Karpas-422 (cell line): ENCODE data around the gene TGFB2. TPM values are rescaled to one million over a fixed set of nuclear protein-coding genes. Genes with fewer than 3 reads are reported as not detected.

Experiments used
- DNase-seq: peaks from one replicate; pipeline ENCODE4 v3.0.0-alpha.2; 2015
- H2AFZ ChIP-seq: fragments of 200-600 bp; sonication (generic); 2 replicates; pipeline ENCODE4 v1.6.1; 2014; ENCODE audit warnings: antibody characterized with exemption, low read length, mixed read lengths
- H3K27ac ChIP-seq: fragments of 200-600 bp; sonication (generic); 2 replicates; pipeline ENCODE4 v1.5.1; 2014; ENCODE audit warnings: mild to moderate bottlenecking, low read length, moderate library complexity
- H3K27me3 ChIP-seq: fragments of 200-600 bp; sonication (generic); 2 replicates; pipeline ENCODE4 v1.6.1; 2014; ENCODE audit warnings: low read length, mixed read lengths
- H3K36me3 ChIP-seq: fragments of 200-600 bp; sonication (generic); 2 replicates; pipeline ENCODE4 v1.6.1; 2014; ENCODE audit warnings: low read length, mixed read lengths; ENCODE audit not compliant: insufficient read depth
- H3K4me1 ChIP-seq: fragments of 200-600 bp; sonication (generic); 2 replicates; pipeline ENCODE4 v1.6.1; 2014; ENCODE audit warnings: mild to moderate bottlenecking, low read length, mixed read lengths
- H3K4me2 ChIP-seq: fragments of 200-600 bp; sonication (generic); 2 replicates; pipeline ENCODE4 v1.6.1; 2014; ENCODE audit warnings: low read length, low read depth, mild to moderate bottlenecking; ENCODE audit not compliant: poor library complexity, severe bottlenecking
- H3K4me3 ChIP-seq: fragments of 200-600 bp; sonication (generic); 2 replicates; pipeline ENCODE4 v1.5.1; 2014; ENCODE audit warnings: mild to moderate bottlenecking, antibody characterized with exemption, low read length, mixed read lengths
- H3K79me2 ChIP-seq: fragments of 200-600 bp; sonication (generic); 2 replicates; pipeline ENCODE4 v1.6.1; 2014; ENCODE audit warnings: mild to moderate bottlenecking, low read length, mixed read lengths
- H3K9ac ChIP-seq: fragments of 200-600 bp; sonication (generic); 2 replicates; pipeline ENCODE4 v1.6.0; 2014; ENCODE audit warnings: low read length
- H3K9me2 ChIP-seq: fragments of 200-600 bp; sonication (generic), shearing (Covaris generic); replicated peaks from 2 replicates; pipeline ENCODE4 v1.6.0; 2014; ENCODE audit warnings: mild to moderate bottlenecking, low read length, moderate library complexity; ENCODE audit not compliant: insufficient read depth
- H3K9me3 ChIP-seq: fragments of 300-700, 200-600 bp; sonication (generic); 2 replicates; pipeline ENCODE4 v1.6.1; 2014; ENCODE audit warnings: low read length, mixed read lengths
- H4K20me1 ChIP-seq: fragments of 200-600 bp; sonication (generic); 2 replicates; pipeline ENCODE4 v1.6.1; 2014; ENCODE audit warnings: mild to moderate bottlenecking, antibody characterized with exemption, low read length, low read depth; ENCODE audit not compliant: insufficient read depth
- total RNA-seq: library from RNA; depleted of rRNA; stranded (reverse); fragments of >200 nt; shearing (Covaris generic); gene quantifications from 2 replicates; pipeline ENCODE4 v1.2.3, GENCODE V29; 2014; ENCODE audit warnings: low replicate concordance

TGFB2 gene
- total RNA-seq, 1 experiment from 2014 or later: not detected

DNA sequence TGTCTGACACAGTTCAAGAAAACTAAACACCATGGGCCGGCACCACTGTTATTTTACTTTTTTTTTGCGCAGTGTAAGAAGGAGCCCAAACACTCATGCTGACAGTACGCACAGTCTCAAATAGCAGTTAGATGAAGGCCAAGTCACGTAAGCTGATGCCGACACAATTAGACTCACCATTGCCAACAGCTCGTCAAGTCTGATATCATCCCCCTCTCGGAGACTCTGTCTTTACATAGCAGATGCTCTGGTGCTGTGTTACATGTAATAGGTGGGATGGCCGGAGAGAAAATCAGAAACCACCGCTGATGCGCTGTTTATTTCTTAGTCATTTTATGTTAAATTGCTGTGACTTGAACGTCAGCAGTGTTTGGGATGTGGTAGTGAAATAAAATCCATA is 49.3 kb downstream of the TGFB2 start:
- no peak overlapping the region for H3K9ac ChIP-seq
- no peaks in the 10 kb centered on the region for H3K27me3 ChIP-seq
- no peak overlapping the region for H3K4me3 ChIP-seq
- H3K4me2 ChIP-seq: no peak overlapping the region
- no peak overlapping the region for H2AFZ ChIP-seq
- no peaks in the 10 kb centered on the region for H3K4me1 ChIP-seq
- no peak for DNase-seq
- H3K27ac ChIP-seq: no peak overlapping the region
- H3K9me2 ChIP-seq: no peaks in the 10 kb centered on the region
- no peaks in the 10 kb centered on the region for H3K79me2 ChIP-seq
- no peaks in the 10 kb centered on the region for H3K9me3 ChIP-seq
- H4K20me1 ChIP-seq: no peaks in the 10 kb centered on the region
- no peaks in the 10 kb centered on the region for H3K36me3 ChIP-seq

DNA sequence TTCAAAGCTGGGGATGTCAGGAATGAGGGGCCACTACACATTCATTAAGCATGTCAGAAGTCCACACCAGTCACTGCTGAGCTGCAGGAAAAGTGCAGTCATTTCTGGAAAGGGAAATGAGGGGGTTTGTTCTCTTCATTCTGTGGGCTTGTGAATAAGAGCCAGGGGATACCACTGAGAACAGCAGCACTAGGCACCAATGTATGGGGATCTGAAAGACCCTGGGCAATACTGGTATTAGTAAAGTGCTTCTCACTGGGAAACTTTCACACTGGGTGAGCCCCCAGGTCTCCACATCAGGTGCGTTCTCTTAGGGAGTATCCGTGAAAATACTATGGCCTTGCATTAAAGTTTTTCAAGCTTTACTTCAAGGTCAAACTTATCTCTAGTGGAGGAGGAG is 49.9 kb downstream of the TGFB2 start:
- no peak for DNase-seq
- Histone ChIP-seq H3K9ac (no peak overlapping the region), H3K9me3 (no peaks in the 10 kb centered on the region), H3K79me2 (no peaks in the 10 kb centered on the region), H3K4me3 (no peak overlapping the region), H3K36me3 (no peaks in the 10 kb centered on the region), H3K27me3 (no peaks in the 10 kb centered on the region), H3K4me1 (no peaks in the 10 kb centered on the region), H3K4me2 (no peak overlapping the region), H3K27ac (no peak overlapping the region), H2AFZ (no peak overlapping the region), H3K9me2 (no peaks in the 10 kb centered on the region), H4K20me1 (no peaks in the 10 kb centered on the region)

DNA sequence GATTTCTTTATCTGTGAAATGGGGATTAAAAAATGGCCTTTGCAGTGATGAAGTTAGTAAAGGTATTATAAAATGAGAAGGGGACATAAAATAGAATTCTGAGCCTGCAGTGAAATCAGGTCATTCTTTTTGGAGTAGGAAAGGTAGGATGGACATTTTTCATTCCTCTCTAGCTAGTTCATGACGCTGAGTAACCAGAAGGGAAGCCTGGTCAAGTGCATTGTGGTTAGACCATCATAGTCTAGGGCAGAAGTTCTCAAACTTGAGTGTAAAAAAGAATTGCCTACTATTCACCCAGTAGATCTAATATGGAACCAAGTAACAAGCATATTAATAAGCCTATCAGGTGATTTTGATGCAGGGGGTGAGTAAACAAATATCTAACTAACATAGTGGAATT is 50.8 kb downstream of the TGFB2 start:
- no peaks in the 10 kb centered on the region for H4K20me1 ChIP-seq
- no peak overlapping the region for H3K4me2 ChIP-seq
- no peaks in the 10 kb centered on the region for H3K9me2 ChIP-seq
- H3K4me1 ChIP-seq: no peaks in the 10 kb centered on the region
- no peak overlapping the region for H3K27ac ChIP-seq
- H3K9me3 ChIP-seq: no peaks in the 10 kb centered on the region
- no peak overlapping the region for H3K4me3 ChIP-seq
- no peak overlapping the region for H2AFZ ChIP-seq
- H3K27me3 ChIP-seq: no peaks in the 10 kb centered on the region
- no peaks in the 10 kb centered on the region for H3K36me3 ChIP-seq
- H3K9ac ChIP-seq: no peak overlapping the region
- no peak for DNase-seq
- no peaks in the 10 kb centered on the region for H3K79me2 ChIP-seq

DNA sequence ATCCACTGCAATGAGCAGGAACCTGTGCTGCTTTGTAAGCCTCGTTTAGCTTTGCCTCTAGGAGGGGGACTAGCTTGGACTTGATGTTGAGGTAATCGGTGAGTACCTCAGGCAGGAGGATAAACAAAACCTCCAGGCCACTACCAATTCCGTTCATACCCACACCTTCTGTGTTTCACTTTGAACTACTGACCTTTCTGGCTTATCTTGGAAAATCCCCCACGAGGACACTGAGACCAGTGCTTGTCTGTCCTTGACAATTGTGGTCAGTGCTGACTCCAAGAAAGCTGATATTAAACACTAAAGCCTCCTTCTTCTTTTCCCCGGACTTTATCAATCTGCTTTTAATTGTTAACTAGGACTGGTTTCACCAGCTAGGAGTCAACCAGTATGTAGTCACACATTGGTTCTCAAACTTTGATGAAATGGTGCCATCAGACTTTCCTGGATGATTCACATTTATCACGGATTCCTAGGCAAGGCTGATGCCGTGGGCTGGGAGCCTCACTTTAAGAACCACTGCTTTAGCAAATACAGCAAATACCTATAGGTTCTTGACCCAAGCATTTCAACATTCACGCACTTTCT is 52.7 kb downstream of the TGFB2 start:
- H3K36me3 ChIP-seq: no peaks in the 10 kb centered on the region
- no peak overlapping the region for H3K27ac ChIP-seq
- DNase-seq: no peak
- no peaks in the 10 kb centered on the region for H3K9me3 ChIP-seq
- no peaks in the 10 kb centered on the region for H4K20me1 ChIP-seq
- H3K4me1 ChIP-seq: no peaks in the 10 kb centered on the region
- H3K79me2 ChIP-seq: no peaks in the 10 kb centered on the region
- H3K27me3 ChIP-seq: no peaks in the 10 kb centered on the region
- no peak overlapping the region for H3K9ac ChIP-seq
- H3K4me3 ChIP-seq: no peak overlapping the region
- no peaks in the 10 kb centered on the region for H3K9me2 ChIP-seq
- no peak overlapping the region for H3K4me2 ChIP-seq
- H2AFZ ChIP-seq: no peak overlapping the region

DNA sequence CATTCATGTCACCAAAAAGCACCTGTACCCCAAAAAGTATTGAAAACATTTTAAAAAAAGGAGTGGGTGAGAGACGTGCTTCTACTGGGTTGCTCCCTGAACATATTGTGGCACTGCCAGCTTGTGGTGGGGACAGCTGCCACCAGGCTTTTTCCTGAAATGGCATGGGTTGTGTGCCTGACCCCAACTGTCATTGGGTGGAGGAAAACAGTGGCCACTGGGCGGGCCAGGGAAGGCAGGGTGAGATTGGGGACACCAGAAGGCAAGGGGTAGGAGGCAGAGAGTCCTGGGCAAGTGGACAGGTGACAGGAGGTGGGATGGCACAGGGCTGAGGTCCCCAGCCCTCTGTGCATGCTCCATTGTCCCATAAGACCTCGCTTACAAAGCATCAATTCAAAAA is 55.5 kb downstream of the TGFB2 start:
- H3K27me3 ChIP-seq: no peaks in the 10 kb centered on the region
- no peak overlapping the region for H3K4me3 ChIP-seq
- no peaks in the 10 kb centered on the region for H4K20me1 ChIP-seq
- no peak overlapping the region for H3K9ac ChIP-seq
- H3K9me3 ChIP-seq: no peaks in the 10 kb centered on the region
- no peaks in the 10 kb centered on the region for H3K79me2 ChIP-seq
- H3K9me2 ChIP-seq: no peaks in the 10 kb centered on the region
- DNase-seq: no peak
- H3K4me2 ChIP-seq: no peak overlapping the region
- no peaks in the 10 kb centered on the region for H3K4me1 ChIP-seq
- no peak overlapping the region for H2AFZ ChIP-seq
- no peak overlapping the region for H3K27ac ChIP-seq
- H3K36me3 ChIP-seq: no peaks in the 10 kb centered on the region

DNA sequence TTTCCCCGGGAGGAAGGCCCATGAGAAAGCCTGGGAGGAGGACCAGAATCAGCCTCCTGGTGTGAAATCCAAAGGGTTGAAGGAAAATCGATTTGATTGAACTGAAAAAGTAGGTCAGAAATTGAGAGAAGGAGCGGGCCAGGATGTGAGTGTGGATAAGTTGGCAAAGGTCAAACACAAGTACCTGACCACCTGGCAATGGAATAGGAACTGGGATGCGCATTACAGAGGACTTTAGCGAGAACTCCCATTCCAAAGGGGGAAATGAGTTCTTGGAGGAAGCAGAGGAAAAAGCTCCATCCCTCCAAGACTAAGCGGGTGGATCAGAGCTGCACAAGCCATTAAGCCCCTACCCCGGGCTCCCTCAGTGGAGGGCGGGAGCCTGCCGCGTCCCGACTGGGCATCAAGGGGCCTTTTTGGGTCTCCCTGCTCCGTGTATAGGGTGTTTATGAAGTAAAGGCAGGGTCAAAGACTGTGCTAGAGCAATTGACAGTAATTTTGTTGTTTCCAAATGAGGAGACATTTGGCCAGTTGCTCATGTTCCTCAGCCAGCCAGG is 56.4 kb downstream of the TGFB2 start:
- Histone ChIP-seq H2AFZ (no peak overlapping the region), H3K4me2 (no peak overlapping the region), H3K9me2 (no peaks in the 10 kb centered on the region), H4K20me1 (no peaks in the 10 kb centered on the region), H3K9ac (no peak overlapping the region), H3K27me3 (no peaks in the 10 kb centered on the region), H3K36me3 (no peaks in the 10 kb centered on the region), H3K4me1 (no peaks in the 10 kb centered on the region), H3K79me2 (no peaks in the 10 kb centered on the region), H3K27ac (no peak overlapping the region), H3K4me3 (no peak overlapping the region), H3K9me3 (no peaks in the 10 kb centered on the region)
- no peak for DNase-seq

DNA sequence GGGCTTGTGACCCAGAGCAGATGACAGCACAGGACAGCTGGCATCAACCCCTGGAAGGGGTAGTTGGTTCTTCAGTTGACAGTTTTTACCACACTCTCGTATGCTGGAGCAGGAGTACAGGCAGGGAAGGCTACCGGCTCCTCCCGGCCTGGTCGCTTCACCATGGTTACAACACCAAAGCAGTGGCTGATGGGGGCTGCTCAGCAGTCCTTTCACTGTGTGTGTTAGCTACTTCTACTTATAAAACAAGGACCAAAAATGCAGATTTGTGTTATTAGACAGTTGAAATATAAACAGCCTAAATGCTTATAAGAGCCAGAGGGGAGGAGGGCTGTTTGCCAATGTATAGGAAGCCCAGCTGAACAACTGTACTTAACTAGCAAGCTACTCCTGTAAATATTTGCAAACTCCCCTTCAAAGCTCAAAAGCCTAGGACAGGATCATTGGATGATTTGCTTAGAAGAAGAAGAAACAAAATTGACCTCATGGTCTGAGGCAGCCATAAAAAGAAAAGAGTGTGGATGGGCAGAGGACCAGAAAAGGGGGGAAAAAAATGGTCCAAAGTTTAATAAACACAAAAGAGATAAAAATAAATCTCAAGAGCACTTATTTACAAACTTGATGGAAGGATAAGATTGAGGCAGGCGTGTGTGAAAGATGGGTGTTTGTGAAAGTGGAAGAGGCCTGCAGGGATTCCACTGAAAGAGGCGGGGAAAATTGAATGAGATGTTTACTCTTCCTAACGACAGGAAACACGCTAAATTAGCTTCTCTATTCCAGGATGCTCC is 57.1 kb downstream of the TGFB2 start:
- no peak for DNase-seq
- no peak overlapping the region for H3K4me3 ChIP-seq
- H3K36me3 ChIP-seq: no peaks in the 10 kb centered on the region
- H2AFZ ChIP-seq: no peak overlapping the region
- H3K79me2 ChIP-seq: no peaks in the 10 kb centered on the region
- H3K9me3 ChIP-seq: no peaks in the 10 kb centered on the region
- H3K4me1 ChIP-seq: no peaks in the 10 kb centered on the region
- no peaks in the 10 kb centered on the region for H4K20me1 ChIP-seq
- no peaks in the 10 kb centered on the region for H3K9me2 ChIP-seq
- H3K27me3 ChIP-seq: no peaks in the 10 kb centered on the region
- no peak overlapping the region for H3K9ac ChIP-seq
- H3K27ac ChIP-seq: no peak overlapping the region
- no peak overlapping the region for H3K4me2 ChIP-seq

DNA sequence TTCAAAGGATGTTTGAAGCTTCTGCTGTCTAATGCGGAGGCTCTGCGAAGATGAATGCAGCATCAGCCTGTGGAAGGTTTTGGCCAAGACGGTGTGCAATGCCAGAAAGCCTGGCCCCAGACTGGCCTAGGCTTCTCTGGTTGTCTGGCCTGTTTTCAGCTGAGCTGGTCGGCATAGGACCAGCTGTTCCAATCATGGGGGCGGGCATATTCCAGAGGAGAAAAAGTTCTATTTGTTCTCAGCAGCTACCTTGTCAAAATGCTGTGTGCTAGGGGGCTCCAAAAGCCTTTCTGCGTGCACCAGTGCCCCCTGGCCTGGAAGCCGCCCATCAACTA is 57.6 kb downstream of the TGFB2 start:
- Histone ChIP-seq H3K27me3 (no peaks in the 10 kb centered on the region), H3K4me3 (no peak overlapping the region), H3K4me2 (no peak overlapping the region), H3K4me1 (no peaks in the 10 kb centered on the region), H2AFZ (no peak overlapping the region), H3K36me3 (no peaks in the 10 kb centered on the region), H4K20me1 (no peaks in the 10 kb centered on the region), H3K79me2 (no peaks in the 10 kb centered on the region), H3K9me2 (no peaks in the 10 kb centered on the region), H3K9ac (no peak overlapping the region), H3K27ac (no peak overlapping the region), H3K9me3 (no peaks in the 10 kb centered on the region)
- no peak for DNase-seq
